Sigmoid colon (tissue), 7 donors: ENCODE results near the gene CBFA2T2. TPM values are rescaled to one million over a fixed set of nuclear protein-coding genes. Genes with fewer than 3 reads are reported as not detected.

Source experiments
- DNase-seq: peaks from one replicate; pipeline ENCODE4 v3.0.0-alpha.2; 2019
- H3K27ac ChIP-seq, 4 donors: fragments of 200-600 bp; sonication (generic); one replicate each; pipeline ENCODE4 v1.5.1; 2016 to 2019; ENCODE audit warnings: mild to moderate bottlenecking in 1 of 4
- H3K27me3 ChIP-seq, 3 donors: fragments of 200-600 bp; sonication (generic); one replicate each; pipeline ENCODE4 v1.5.1; 2019; ENCODE audit warnings: mild to moderate bottlenecking in 1 of 3
- H3K36me3 ChIP-seq, 4 donors: fragments of 200-600 bp; sonication (generic); one replicate each; pipeline ENCODE4 v1.5.1; 2016 to 2019
- H3K4me1 ChIP-seq, 4 donors: fragments of 200-600 bp; sonication (generic); one replicate each; pipeline ENCODE4 v1.5.1; 2017 to 2019
- H3K4me3 ChIP-seq, 4 donors: fragments of 200-600 bp; sonication (generic); one replicate each; pipeline ENCODE4 v1.5.1; 2017 to 2019; ENCODE audit warnings: mild to moderate bottlenecking in 2 of 4, moderate library complexity in 1 of 4
- H3K9me3 ChIP-seq, 4 donors: fragments of 200-600 bp in 3 of 4; sonication (generic) in 3 of 4; one replicate each; pipeline versions ENCODE4 v1.5.1 to v1.6.1; 2013 to 2019
- EP300 ChIP-seq, 4 donors: sonication (generic); formaldehyde crosslinking; IDR thresholded peaks; one replicate each; pipeline ENCODE4 v1.6.1; 2017; ENCODE audit warnings: antibody characterized with exemption in 4 of 4
- POLR2A ChIP-seq, 2 donors: fragments of 450-650 bp; IDR thresholded peaks; one replicate each; pipeline ENCODE4 v1.6.1; 2016; ENCODE audit warnings: antibody characterized with exemption in 2 of 2, mild to moderate bottlenecking in 2 of 2, moderate library complexity in 2 of 2
- POLR2AphosphoS5 ChIP-seq, 4 donors: sonication (generic); formaldehyde crosslinking; IDR thresholded peaks; one replicate each; pipeline ENCODE4 v1.6.1; 2017; ENCODE audit warnings: antibody characterized with exemption in 4 of 4
- WGBS, 2 donors: extraction: QIAGEN DNeasy Blood & Tissue Kit; methylation state at CpG; one replicate each; pipeline ENCODE4 v1.1.7; 2013; 5-methylcytosine and 5-hydroxymethylcytosine counted together
- intact Hi-C: fragments of 100-400 bp; cut with DNase I; formaldehyde crosslinking; loops from one replicate; pipeline ENCODE4 v1.15.1; 2023
- polyA plus RNA-seq, 3 donors: library from polyadenylated mRNA; stranded (reverse); fragments of 200-250 nt; gene quantifications; one replicate each; pipeline ENCODE4 v1.2.3, GENCODE V29; 2013
- total RNA-seq, 4 donors: library from RNA; depleted of rRNA; stranded (reverse); fragments of >200 nt; gene quantifications; one replicate each; pipeline ENCODE4 v1.1.0, GENCODE V29; 2016
- TF ChIP-seq, protein P1 (sequence below), 4 experiments: fragments of 450-650 bp in 3 of 4; fragments of 200-600 bp in 1 of 4; IDR thresholded peaks; one replicate each; pipeline ENCODE4 v1.5.1; 2016 to 2019; ENCODE audit warnings: antibody characterized with exemption in 4 of 4, mild to moderate bottlenecking in 3 of 4, moderate library complexity in 2 of 4
- donor health status: healthy with polysubstance abuse.
- donor health status: Bipolar disorder and iron deficiency.
- donor health status: healthy.

Gene CBFA2T2
- total and polyA plus RNA-seq, 7 donors: 5.4 to 26.0 (median 17.1) TPM

- no peak overlapping the region for H3K4me3 ChIP-seq
- TF ChIP-seq POLR2AphosphoS5 (IDR thresholded peaks at IDR 0.05) (no peak), POLR2A (IDR thresholded peaks at IDR 0.05) (no peak), EP300 (IDR thresholded peaks at IDR 0.05) (no peak)
- TF ChIP-seq, protein P1, sequence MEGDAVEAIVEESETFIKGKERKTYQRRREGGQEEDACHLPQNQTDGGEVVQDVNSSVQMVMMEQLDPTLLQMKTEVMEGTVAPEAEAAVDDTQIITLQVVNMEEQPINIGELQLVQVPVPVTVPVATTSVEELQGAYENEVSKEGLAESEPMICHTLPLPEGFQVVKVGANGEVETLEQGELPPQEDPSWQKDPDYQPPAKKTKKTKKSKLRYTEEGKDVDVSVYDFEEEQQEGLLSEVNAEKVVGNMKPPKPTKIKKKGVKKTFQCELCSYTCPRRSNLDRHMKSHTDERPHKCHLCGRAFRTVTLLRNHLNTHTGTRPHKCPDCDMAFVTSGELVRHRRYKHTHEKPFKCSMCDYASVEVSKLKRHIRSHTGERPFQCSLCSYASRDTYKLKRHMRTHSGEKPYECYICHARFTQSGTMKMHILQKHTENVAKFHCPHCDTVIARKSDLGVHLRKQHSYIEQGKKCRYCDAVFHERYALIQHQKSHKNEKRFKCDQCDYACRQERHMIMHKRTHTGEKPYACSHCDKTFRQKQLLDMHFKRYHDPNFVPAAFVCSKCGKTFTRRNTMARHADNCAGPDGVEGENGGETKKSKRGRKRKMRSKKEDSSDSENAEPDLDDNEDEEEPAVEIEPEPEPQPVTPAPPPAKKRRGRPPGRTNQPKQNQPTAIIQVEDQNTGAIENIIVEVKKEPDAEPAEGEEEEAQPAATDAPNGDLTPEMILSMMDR (IDR thresholded peaks at IDR 0.05): no peak
- WGBS, 2 donors: 48 to 87% methylated on average over 2 of the region's 2 CpGs
- no peaks in the 10 kb centered on the region for H3K36me3 ChIP-seq
- DNase-seq: no peak
- peaks cover 0 to 60% (median 21%) of the 10 kb centered on the region in 4 donors for H3K4me1 ChIP-seq
- no peak overlapping the region for H3K27ac ChIP-seq
- no peaks in the 10 kb centered on the region for H3K9me3 ChIP-seq
- intact Hi-C loops: no loop called here
- H3K27me3 ChIP-seq: no peaks in the 10 kb centered on the region
Measured at GRCh38 chr20:33549229-33549999, 59.5 kb downstream of the CBFA2T2 start.

DNA sequence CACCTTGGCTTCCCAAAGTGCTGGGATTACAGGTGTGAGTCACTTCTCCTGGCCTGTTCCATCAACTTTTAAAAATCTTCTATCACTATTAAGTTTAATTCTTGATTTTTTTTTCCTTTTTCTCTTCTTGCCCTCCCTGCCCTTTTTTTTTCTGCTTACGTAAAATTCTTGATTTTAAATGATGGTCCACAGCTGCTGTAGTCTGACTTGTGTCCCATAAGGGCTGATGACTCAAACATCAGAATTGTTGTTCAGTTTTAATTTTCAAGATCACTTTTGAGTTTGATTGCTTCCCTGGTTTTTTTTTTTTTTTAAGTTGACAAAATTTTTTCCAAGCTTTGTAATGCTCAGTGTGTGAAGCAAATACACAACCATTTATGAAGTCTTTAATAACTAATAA is 61.9 kb downstream of the CBFA2T2 start:
- no peak for DNase-seq
- Histone ChIP-seq H3K27ac (peak overlapping the region; percentile 44 to 68 (median 59)), H3K36me3 (no peaks in the 10 kb centered on the region), H3K4me1 (peaks cover 0 to 63% (median 28%) of the 10 kb centered on the region in 4 donors), H3K27me3 (no peaks in the 10 kb centered on the region), H3K4me3 (no peak overlapping the region), H3K9me3 (no peaks in the 10 kb centered on the region)
- 87 to 91% methylated on average over 1 of the region's 1 CpG for WGBS, 2 donors
- TF ChIP-seq EP300 (IDR thresholded peaks at IDR 0.05) (no peak), POLR2A (IDR thresholded peaks at IDR 0.05) (no peak), POLR2AphosphoS5 (IDR thresholded peaks at IDR 0.05) (peak in 2 of 4 donors; percentile 26 to 43)
- intact Hi-C loops: no loop called here

DNA sequence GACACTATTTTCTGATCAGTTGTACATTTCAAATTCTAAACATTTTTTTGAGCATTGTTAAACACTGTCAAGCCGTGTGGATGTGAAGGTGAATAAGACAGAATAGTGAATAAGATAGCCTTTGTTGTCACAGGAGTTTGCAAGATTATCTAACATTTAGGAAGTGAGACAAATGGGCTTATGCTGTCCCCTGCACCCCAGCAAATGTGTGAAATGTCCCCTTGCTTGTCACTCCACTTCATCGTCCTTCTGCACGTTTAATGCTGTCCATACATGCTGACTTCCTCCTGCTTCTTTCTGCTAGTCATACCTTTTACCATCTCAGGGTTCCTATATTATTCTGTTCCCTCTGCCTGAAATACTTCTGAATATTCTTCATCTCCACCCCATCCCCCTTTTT is 62.6 kb downstream of the CBFA2T2 start:
- 77 to 79% methylated on average over 3 of the region's 3 CpGs for WGBS, 2 donors
- Histone ChIP-seq H3K9me3 (no peaks in the 10 kb centered on the region), H3K4me1 (peaks cover 0 to 57% (median 24%) of the 10 kb centered on the region in 4 donors), H3K4me3 (no peak overlapping the region), H3K27me3 (no peaks in the 10 kb centered on the region), H3K27ac (peak overlapping the region; percentile 44 to 68 (median 59)), H3K36me3 (peaks cover 0 to 5% (median 0%) of the 10 kb centered on the region in 4 donors)
- no peak for TF ChIP-seq POLR2AphosphoS5 (IDR thresholded peaks at IDR 0.05)
- no peak for TF ChIP-seq EP300 (IDR thresholded peaks at IDR 0.05)
- TF ChIP-seq, protein P1 (IDR thresholded peaks at IDR 0.05): no peak
- TF ChIP-seq POLR2A (IDR thresholded peaks at IDR 0.05): no peak
- no peak for DNase-seq
- intact Hi-C loops: no loop called here

DNA sequence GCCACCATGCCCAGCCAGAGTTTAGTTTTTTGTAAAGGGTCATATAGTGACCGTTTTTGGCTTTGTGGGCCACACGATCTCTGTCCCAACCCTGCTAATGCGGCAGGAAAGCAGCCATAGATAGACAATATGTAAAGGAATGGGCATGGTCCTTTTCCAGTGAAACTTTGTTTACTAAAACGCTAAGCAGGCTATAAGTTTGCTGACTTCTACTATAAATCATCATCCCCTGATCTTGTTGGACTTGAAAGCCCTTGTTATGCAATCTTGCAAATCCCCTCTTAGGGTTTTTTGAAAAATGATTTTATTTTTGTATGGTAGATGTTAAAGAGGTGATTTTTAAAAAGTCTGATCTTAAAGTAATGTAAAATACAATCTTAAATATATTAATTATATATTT is 63.6 kb downstream of the CBFA2T2 start:
- no peaks in the 10 kb centered on the region for H3K27me3 ChIP-seq
- H3K36me3 ChIP-seq: peaks cover 0 to 5% (median 0%) of the 10 kb centered on the region in 4 donors
- no peak overlapping the region for H3K4me3 ChIP-seq
- intact Hi-C loops: no loop called here
- TF ChIP-seq POLR2AphosphoS5 (IDR thresholded peaks at IDR 0.05) (no peak), POLR2A (IDR thresholded peaks at IDR 0.05) (no peak), EP300 (IDR thresholded peaks at IDR 0.05) (no peak)
- TF ChIP-seq, protein P1 (IDR thresholded peaks at IDR 0.05): no peak
- 79 to 85% methylated on average over 4 of the region's 4 CpGs for WGBS, 2 donors
- H3K27ac ChIP-seq: peak overlapping the region in 3 of 4 donors; percentile 44 to 72 (median 68)
- no peak for DNase-seq
- H3K4me1 ChIP-seq: peaks cover 0 to 57% (median 24%) of the 10 kb centered on the region in 4 donors
- no peaks in the 10 kb centered on the region for H3K9me3 ChIP-seq

DNA sequence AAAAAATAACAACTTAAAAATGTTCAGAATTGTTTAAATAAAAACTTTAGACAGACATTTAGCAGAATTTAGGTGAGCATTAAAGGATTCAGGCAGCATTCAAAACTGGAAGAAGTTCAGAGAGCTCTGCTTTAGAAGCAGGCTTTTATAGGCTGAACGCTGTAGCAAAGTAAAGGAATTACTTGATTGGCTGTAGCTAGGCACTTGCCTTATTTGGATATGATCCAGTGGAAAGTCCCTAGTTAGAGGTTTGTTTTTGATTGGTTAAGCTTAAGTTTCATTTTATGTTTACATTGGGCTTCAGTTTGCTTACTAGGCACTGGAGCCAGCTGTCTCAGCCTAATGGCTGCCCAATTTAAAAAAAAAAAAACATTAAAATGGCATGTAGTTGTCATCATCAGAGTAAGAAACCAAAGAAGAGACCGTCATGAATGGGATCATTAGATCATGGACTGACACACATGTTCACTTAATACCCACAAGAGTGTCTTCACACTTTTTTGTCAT is 65.1 kb downstream of the CBFA2T2 start:
- Histone ChIP-seq H3K27ac (peak overlapping the region; percentile 68 to 79 (median 71)), H3K4me1 (peaks cover 0 to 47% (median 22%) of the 10 kb centered on the region in 4 donors)
- TF ChIP-seq EP300 (IDR thresholded peaks at IDR 0.05) (peak in 1 of 4 donors; percentile 44), POLR2AphosphoS5 (IDR thresholded peaks at IDR 0.05) (peak in 2 of 4 donors; percentile 38 to 46)
- TF ChIP-seq, protein P1 (IDR thresholded peaks at IDR 0.05): no peak

More for the DNA sequence above, 65.1 kb downstream of the CBFA2T2 start:
- Histone ChIP-seq H3K27me3 (no peaks in the 10 kb centered on the region), H3K4me3 (peak overlapping the region in 3 of 4 donors; percentile 2 to 6 (median 3)), H3K36me3 (peaks cover 0 to 5% (median 0%) of the 10 kb centered on the region in 4 donors), H3K9me3 (no peaks in the 10 kb centered on the region)
- WGBS, 2 donors: 2 to 18% methylated on average over 2 of the region's 2 CpGs
- intact Hi-C loops: no loop called here
- no peak for DNase-seq
